HS-5 (cell line): ENCODE results near the gene ZAR1.

Experiments
- DNase-seq: peaks from one replicate; pipeline ENCODE4 v3.0.0-alpha.2; 2012; ENCODE audit warnings: low read depth

Gene ZAR1

DNA sequence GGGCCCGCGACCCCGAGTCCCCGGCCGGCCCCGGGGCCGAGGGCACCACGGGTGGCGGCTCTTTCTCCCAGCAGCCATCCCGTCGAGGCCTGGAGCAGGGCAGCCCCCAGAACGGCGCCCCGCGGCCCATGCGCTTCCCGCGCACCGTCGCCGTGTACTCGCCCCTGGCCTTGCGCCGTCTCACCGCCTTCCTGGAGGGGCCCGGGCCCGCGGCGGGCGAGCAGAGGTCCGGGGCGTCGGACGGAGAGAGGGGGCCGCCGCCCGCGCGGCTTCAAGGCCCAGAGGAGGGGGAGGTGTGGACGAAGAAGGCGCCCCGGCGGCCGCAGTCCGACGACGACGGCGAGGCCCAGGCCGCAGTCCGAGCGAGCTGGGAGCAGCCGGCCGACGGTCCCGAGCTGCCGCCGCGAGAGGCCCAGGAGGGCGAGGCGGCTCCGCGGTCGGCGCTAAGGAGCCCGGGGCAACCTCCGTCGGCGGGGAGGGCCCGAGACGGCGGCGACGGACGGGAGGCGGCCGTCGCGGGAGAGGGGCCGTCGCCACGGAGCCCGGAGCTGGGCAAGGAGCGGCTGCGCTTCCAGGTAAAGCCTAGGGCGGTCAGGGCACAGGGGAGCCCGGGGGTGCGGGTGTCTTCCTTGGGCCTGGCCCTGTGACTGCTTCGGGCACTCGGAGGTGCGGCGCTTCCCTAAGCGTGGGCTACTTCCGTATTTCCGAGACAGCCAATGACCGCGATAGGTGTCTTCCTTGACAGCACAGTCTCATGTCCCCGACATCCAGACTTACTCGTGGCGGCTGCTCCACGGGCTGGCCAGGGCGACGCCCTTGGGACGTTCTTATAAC lies 845 bp downstream of the ZAR1 start:
- DNase-seq: no peak

DNA sequence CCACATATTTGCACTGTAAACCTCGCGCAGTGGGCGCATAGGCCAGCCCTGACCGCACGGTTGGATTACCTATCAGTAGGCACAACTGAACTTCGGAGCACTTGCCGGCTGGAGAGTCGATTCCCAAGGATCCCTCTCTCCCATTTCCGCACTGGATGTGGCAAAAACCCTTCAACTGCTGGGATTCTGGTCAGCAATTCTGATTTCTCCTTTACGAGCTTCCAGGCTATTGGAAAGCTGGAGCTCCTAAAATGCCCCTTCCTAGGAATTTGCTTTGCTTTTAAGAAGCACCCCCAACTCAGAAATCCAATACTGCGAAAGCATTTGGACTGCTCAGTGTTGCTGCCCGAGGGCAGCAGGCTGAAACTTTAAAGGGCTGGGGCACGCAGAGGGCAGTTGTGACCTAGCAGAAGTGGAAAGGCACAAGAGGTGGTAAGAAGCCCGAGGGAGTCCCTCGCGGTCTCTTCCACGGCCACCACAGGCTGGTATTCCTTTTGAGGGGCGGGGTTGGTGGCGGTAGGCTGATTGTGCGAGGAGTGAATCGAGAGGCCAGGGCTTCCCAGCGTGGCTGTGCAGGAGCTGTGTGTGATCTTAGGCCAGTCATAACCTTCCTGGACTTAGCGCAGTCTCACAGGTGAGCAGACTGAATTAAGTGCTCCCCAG lies 1.6 kb downstream of the ZAR1 start:
- no peak for DNase-seq

DNA sequence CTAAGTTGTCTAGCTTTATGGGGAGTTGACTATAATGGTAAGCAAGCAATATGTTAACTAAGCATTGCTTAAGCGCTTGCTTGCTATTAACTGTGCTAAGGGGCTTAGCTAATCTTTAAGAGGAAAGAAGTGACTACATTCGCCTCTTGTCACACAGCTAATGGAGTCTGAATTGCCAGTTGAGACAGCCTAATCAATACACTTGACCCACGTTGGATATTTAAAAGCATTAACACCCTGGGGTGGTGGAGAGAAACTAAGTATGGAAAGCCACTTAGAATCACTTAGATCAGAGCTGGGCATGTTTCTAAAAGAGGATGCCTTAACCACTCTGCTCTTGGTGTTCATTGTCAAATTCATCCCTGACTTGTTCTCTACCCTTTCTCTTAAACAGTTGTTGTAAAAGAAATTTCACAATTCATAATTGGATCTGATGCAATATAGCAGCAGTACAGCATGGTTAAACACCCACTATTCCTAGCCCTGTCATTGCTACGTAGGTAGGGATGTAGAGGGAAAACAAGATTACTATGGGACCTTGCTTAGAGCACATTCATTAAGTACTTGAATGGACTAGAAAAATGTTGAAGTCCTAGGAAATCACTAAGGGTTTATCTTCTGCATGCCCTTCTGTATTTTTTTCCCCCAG lies 3.5 kb downstream of the ZAR1 start:
- DNase-seq: no peak

DNA sequence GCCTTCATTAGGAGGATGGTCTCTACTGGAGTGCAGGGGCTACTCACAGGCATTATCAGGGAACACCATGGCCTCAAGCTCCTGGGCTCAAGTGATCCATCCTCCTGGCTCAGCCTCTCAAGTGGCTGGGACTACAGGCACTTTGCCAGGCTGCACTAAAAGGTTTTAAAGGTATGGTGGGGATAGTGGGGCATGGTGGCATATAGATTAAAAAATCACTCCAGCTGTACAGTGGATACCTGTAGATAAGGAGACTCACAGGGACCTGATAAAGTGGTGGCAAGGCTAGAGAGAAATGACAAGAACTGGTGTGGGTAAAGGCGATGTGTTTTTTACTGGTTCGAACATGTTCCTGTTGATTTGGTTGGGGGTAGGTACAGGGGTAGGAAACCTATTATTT lies 5.9 kb downstream of the ZAR1 start:
- no peak for DNase-seq

DNA sequence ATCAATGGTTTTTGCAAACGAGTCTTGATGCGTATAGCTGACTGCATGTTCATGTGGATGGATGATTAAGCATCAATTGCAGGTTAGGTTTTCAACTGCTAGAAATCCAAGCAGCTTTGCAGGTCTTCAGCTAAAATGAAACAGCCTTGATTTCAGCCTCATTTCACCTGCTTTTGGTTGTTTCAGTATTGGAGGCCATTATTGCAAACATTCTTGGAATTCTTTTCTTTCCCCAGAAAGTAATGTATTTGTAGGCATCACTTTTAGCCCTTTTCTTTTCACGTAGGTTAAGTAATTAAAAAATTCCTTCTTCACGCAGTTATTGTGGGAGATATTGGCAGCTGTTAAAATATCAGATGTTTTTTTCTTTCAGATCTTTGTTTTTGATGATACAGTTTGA lies 8.8 kb downstream of the ZAR1 start:
- DNase-seq: no peak

DNA sequence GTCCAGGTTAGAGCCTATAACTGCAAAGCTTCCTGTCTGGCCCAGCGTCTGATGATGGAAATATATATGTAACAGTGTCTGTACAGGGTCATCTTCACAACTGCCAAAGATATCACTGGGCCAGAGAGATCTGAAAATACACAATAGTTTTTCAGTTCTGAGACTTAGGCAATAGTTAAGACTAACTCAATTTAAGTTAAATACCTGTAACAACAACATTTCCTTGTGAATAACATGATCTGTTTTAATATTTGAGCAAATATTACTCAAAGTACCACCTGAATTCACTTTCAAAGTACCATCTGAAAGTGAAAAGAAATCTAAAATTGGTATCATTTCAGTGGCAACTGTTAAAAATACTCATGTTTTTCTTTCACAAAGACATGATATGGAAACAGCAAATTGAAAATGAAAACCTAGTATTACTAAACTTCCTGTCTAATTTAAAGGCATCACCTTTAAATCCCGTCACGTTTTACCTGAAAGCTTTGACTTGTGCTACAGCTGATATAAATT lies 9.6 kb downstream of the ZAR1 start:
- no peak for DNase-seq

DNA sequence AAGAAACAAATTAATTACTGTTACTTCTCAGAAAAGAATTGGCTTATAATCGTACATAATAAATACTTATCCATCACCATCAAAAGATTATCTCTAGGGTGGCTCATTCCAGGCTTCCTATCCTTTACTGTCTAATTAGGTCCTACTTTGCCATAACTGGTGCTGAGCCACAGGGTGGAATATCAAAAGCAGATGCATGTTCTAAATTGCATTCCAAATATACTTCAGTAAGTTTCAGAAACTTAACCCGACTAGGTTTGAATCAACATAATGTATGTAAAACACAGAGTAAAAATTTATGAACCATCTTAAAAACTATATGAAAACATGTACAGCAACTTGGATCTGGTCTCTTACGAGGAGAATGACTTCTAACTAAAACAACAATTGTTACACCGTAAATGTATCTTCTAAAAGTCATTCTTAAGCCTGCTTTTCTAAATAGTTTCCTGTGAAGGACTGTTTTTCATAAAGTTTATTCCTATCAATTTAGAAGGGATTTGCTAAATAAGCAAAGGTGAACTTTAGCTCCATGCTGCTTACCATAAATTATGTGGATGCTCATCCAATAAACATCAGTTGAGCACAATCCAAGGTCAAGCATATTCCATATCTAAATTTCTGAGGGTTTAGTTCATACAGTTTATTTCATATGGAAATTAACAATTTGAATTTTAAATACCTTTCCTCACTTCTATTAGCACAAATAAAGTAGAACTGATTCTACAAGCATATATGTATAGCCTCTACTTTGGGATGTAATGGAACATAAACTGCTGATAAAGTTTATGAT lies 13.4 kb downstream of the ZAR1 start:
- DNase-seq: no peak

DNA sequence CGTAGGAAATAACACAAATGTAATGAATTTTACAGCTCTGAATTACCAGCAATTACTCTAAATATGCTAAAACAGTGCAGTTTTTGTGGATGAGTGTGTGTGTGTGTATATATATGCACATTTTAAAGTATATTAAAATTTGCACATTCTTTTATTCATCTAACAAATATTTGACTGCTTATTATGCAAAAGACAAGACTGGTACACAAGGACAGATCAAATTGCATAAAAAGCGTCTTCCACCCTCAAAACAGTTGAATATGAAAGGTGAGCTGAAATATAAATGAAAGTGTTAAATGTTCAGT lies 13.9 kb downstream of the ZAR1 start:
- no peak for DNase-seq

DNA sequence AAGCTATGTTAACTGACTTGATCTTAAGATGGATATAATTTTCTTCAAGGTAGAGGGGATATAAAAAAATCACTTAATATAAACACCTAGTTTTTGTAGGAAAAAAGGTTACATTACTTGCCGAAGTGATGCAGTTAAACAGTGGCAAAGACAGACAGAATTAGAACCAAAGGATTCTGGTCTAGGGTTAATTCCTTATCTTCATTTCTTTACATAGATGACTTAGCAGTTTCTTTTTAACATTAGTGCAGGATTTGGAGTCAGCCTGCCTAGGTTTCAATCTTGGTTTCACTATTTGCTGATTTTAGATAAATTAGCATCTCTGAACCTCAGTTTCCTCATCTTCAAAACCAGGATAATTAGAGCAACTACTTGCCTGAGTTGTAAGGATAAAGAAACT lies 14.3 kb downstream of the ZAR1 start:
- DNase-seq: no peak

DNA sequence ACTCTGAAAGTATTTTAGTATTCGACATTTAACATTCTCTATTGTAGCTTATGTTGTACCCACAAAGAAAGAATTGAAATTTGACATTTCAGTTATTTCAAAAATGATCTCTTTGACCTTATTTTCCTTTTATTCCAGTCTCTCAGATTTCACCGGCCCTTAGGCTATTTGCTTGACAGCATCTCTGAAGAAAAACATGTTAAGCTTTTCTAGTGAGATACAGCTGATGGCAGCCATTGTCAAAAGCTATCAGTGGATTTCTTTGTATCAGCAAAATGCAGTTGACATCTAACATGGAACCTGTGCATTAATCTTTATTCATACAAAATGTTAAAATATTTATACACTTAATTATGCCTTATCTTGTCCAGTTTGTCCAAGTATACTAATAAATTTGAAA lies 16.7 kb downstream of the ZAR1 start:
- DNase-seq: no peak

DNA sequence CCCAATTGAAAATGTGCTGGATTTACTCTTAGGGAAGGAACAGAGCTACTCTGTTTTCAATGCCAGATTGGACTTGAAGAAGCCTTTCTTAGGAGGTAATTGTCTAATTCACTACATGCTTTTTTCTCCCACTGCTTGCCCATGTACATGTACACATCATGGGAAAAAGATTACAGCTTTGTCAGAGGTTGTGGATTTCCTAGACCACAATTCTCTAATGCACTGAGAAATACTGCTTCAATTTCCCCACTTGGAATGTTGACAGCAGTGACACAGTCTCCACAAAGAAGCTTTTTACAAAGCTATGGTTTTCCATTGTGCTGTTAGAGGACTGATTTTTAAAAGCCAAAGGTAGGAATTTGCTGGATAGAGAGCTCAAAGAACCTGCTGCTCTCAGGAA lies 19.5 kb downstream of the ZAR1 start:
- no peak for DNase-seq

DNA sequence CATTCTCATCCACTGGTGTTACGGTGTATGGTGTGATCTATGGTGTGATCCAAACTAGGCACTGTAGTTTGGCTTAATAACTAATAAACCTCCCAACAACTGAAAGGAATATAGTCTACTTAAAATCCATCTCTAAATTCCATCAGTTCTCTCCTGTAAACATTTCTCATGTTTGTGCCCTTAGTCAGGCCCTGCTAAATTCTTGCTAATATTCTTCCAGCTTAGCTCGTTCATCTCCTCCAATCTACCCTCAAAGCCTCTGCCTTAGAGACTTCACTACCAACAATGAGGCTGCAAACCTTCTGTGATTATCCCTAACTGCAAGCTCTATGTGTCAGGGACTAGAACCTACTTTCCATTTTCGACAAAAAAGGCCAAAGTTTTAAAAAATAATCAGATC lies 28.1 kb downstream of the ZAR1 start:
- DNase-seq: no peak

DNA sequence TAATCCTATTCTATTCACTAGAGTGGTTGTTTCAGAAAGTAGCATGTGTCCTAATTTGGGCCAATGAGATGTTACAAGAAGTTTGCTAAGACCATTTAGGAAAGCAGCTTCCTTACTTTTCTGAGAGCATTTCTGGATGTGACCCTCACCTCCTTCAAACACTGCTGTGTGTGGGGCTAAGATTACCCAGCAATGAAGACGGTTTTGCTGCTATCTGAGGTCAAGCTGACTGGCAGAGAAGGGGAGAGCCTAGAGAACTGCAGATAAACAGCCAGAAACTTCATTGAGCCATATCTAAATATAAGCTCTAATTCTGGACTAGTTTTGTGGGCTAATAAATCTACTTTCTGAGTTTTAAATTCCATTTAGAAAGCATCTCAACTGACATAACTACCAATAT lies 36.4 kb downstream of the ZAR1 start:
- no peak for DNase-seq

DNA sequence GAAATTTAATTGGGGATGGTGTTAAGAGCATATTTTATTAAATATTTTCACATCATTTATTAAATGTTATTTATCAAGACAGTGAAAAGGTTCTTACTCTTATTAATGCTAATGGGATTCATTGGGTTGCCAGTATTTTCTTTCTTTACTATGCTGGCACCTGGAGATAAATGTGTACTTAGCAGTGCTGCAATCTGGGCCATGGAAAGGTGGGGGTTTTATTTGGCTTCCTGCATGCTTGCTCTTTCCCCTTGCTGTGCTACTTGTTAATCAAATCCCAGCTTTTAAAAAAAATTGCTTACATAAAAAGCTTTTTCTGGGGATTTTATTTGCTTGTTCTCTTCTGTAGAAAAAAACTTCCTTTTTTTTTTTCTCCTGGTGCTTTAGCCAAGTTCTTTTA lies 48.3 kb downstream of the ZAR1 start:
- no peak for DNase-seq

DNA sequence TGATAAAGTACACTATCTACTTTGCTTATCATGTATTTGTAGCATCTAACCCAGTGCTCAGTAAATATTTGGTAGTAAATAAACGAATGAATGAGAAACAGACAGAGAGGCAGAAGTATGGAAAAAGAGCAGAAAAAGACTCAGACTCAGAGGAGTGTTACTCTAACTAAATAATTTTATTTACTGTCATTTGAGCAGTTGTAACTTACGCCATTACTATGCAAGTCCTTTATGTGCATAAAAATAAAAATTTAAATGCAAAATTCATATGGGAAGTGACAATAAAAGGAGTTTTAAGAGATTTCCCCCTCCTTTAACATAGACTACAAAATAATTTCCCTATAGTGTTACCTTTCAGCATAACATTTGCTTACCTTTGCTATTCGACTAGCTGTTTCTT lies 49.5 kb downstream of the ZAR1 start:
- no peak for DNase-seq

DNA sequence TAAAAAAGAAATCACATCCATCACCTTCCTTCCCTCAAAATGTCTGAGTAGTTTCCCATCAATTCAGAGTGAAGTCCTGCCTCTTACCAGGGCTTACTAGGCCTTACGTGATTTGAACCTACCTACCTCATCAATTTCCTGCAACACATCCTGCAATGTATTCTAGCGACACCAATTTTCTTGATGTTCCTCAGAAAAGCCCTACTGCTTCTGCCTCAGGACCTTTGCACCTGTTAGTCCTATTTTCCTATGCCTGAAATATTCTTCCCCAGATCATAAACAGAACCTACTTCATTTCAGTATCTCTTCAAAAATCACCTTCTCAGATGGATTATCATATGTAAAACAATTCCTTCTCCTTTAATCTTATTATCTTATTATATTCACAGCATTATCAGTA lies 52.8 kb downstream of the ZAR1 start:
- no peak for DNase-seq

DNA sequence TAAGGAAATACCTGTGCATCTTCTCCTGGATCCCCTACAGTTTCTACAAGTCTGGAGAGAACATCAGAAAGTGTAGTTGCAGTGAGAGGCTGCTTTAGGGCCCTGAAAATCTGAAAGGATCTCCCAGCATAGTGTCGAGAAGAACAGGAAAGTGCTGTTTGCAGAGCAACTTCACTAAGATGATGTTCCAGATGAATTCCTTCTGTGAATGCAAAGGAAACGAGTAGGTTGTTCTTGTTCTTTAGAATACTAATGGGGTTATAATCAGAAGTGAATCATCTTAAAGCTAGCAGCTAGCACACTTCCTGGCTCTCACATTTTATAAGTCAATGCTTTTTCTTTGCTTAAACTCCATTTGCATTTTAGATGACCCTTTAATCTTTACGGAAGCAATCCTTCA lies 53.7 kb downstream of the ZAR1 start:
- DNase-seq: no peak
